Duodenal mucosa (tissue), 2 donors: ENCODE measurements around the gene CDK12.
"Not testable (repeated sequence)": the region's sequence is repeated elsewhere in the genome, so short reads cannot be mapped to it uniquely, and the experiment has no call there.

Source experiments
- H3K27ac ChIP-seq: one replicate; pipeline ENCODE4 v1.7.0; 2013; ENCODE audit warnings: low read depth, low read length
- H3K27me3 ChIP-seq, 2 donors: one replicate each; pipeline ENCODE4 v1.7.0; 2013; ENCODE audit warnings: low read length in 2 of 2, control low read depth in 1 of 2; ENCODE audit not compliant: insufficient read depth in 2 of 2, control insufficient read depth in 1 of 2
- H3K36me3 ChIP-seq, 2 donors: one replicate each; pipeline ENCODE4 v1.7.0; 2013; ENCODE audit warnings: low read length in 2 of 2, control low read depth in 1 of 2; ENCODE audit not compliant: insufficient read depth in 2 of 2, control insufficient read depth in 1 of 2
- H3K4me1 ChIP-seq, 2 donors: one replicate each; pipeline ENCODE4 v1.7.0; 2013; ENCODE audit warnings: low read length in 2 of 2, control low read depth in 1 of 2; ENCODE audit not compliant: insufficient read depth in 2 of 2, control insufficient read depth in 1 of 2
- H3K4me3 ChIP-seq, 2 donors: one replicate each; pipeline ENCODE4 v1.7.0; 2013; ENCODE audit warnings: low read length in 2 of 2, low read depth in 1 of 2
- H3K9ac ChIP-seq, 2 donors: one replicate each; pipeline ENCODE4 v1.7.0; 2013; ENCODE audit warnings: low read length in 2 of 2, low read depth in 1 of 2
- H3K9me3 ChIP-seq, 2 donors: one replicate each; pipeline ENCODE4 v1.7.0; 2013; ENCODE audit warnings: low read length in 2 of 2, control low read depth in 1 of 2; ENCODE audit not compliant: control insufficient read depth in 1 of 2

CDK12 gene

GRCh38 chr17:39529455-39529854, 68.2 kb downstream of the CDK12 start:
- Histone ChIP-seq H3K9me3 (no peaks in the 10 kb centered on the region), H3K27ac (no peak overlapping the region), H3K36me3 (peaks cover 25 to 49% of the 10 kb centered on the region in 2 donors), H3K4me1 (peaks cover 0 to 3% of the 10 kb centered on the region in 2 donors), H3K27me3 (no peaks in the 10 kb centered on the region), H3K9ac (no peak overlapping the region), H3K4me3 (no peak overlapping the region)

GRCh38 chr17:39530513-39530912, 69.2 kb downstream of the CDK12 start:
- Histone ChIP-seq H3K9me3 (no peaks in the 10 kb centered on the region), H3K4me1 (peaks cover 0 to 3% of the 10 kb centered on the region in 2 donors), H3K36me3 (peaks cover 21 to 38% of the 10 kb centered on the region in 2 donors), H3K27ac (no peak overlapping the region), H3K4me3 (no peak overlapping the region), H3K27me3 (no peaks in the 10 kb centered on the region), H3K9ac (no peak overlapping the region)

DNA sequence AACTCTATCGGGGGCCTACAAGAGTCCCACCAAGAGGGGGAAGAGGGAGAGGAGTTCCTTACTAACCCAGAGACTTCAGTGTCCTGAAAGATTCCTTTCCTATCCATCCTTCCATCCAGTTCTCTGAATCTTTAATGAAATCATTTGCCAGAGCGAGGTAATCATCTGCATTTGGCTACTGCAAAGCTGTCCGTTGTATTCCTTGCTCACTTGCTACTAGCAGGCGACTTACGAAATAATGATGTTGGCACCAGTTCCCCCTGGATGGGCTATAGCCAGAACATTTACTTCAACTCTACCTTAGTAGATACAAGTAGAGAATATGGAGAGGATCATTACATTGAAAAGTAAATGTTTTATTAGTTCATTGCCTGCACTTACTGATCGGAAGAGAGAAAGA, 70.0 kb downstream of the CDK12 start:
- H3K4me3 ChIP-seq = no peak overlapping the region
- H3K9ac ChIP-seq = no peak overlapping the region
- peaks cover 13 to 31% of the 10 kb centered on the region in 2 donors for H3K36me3 ChIP-seq
- no peaks in the 10 kb centered on the region for H3K27me3 ChIP-seq
- peaks cover 0 to 3% of the 10 kb centered on the region in 2 donors for H3K4me1 ChIP-seq
- H3K9me3 ChIP-seq = no peaks in the 10 kb centered on the region
- H3K27ac ChIP-seq = no peak overlapping the region

DNA sequence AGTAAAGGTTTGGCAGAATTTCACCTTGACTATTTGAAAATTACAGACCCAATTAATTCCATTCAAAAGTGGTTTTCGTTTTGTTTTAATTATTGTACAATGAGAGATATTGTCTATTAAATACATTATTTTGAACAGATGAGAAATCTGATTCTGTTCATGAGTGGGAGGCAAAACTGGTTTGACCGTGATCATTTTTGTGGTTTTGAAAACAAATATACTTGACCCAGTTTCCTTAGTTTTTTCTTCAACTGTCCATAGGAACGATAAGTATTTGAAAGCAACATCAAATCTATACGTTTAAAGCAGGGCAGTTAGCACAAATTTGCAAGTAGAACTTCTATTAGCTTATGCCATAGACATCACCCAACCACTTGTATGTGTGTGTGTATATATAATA, 72.6 kb downstream of the CDK12 start:
- Histone ChIP-seq H3K36me3 (peaks cover 10 to 13% of the 10 kb centered on the region in 2 donors), H3K27me3 (no peaks in the 10 kb centered on the region), H3K4me3 (no peak overlapping the region), H3K9ac (no peak overlapping the region), H3K9me3 (no peaks in the 10 kb centered on the region), H3K4me1 (peaks cover 0 to 6% of the 10 kb centered on the region in 2 donors), H3K27ac (no peak overlapping the region)

DNA sequence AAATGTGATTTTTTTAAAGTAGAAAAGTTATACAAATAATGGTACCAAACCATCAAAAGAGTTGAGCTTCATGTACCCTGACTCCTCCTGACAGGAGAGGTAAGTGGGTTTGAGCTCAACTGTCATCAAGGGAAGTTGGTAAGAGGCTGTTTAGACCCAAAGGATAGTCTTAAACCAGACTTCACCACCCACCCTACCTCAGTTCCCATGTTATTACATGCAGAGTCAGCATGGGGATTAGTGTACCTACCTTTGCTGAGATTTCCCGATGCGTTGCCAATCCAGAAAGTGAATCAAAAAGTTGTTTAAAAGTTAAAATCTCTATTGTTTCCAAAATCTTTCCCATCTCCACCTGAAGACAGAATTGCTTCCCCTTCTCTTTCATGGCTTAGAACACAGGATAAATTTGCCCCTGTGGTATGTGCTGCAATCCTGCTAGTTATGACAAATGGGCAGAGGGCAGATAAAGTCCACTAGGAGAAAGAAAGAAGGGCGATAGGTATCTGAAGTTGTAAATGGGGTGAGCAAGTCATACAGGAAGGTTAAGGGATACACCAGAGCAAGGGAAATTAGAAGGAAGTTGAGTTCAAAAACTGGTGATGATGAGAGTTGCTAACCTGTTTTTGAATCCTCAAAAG, 73.6 kb downstream of the CDK12 start:
- no peaks in the 10 kb centered on the region for H3K27me3 ChIP-seq
- peaks cover 0 to 11% of the 10 kb centered on the region in 2 donors for H3K4me1 ChIP-seq
- no peak overlapping the region for H3K9ac ChIP-seq
- no peak overlapping the region for H3K4me3 ChIP-seq
- H3K27ac ChIP-seq = no peak overlapping the region
- H3K9me3 ChIP-seq = no peaks in the 10 kb centered on the region
- H3K36me3 ChIP-seq = peaks cover 10% of the 10 kb centered on the region in 2 donors

DNA sequence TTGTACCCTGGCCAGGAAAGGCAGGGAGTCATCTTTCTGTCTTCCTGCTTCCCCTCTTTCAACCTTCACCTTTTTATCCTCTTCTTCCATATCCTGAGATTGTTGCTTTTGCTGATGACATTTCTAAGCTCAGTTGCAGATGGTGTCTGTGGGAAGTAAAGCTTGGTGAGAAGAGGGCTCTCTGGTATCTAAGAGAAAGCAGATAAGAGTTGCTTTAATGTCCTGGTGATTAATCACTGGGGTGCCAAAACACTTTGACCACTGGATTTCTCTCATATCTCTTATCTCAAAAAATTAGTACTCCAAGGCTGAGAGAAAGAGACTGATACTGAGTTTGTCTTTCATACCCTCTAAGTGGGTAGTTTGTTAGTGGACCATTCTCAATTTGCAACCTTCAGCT, 75.2 kb downstream of the CDK12 start:
- Histone ChIP-seq H3K27ac (no peak overlapping the region), H3K27me3 (no peaks in the 10 kb centered on the region), H3K9me3 (no peaks in the 10 kb centered on the region), H3K36me3 (peaks cover under 1% of the 10 kb centered on the region in 2 donors), H3K4me3 (no peak overlapping the region), H3K4me1 (peaks cover 0 to 11% of the 10 kb centered on the region in 2 donors), H3K9ac (no peak overlapping the region)

- H3K4me3 ChIP-seq, H3K27me3 ChIP-seq, H3K27ac ChIP-seq, H3K36me3 ChIP-seq, H3K9me3 ChIP-seq, H3K9ac ChIP-seq: not testable (repeated sequence)
- H3K4me1 ChIP-seq = peaks cover 0 to 11% of the 10 kb centered on the region in 2 donors
Observed at GRCh38 chr17:39537364-39537763, 76.1 kb downstream of the CDK12 start.

DNA sequence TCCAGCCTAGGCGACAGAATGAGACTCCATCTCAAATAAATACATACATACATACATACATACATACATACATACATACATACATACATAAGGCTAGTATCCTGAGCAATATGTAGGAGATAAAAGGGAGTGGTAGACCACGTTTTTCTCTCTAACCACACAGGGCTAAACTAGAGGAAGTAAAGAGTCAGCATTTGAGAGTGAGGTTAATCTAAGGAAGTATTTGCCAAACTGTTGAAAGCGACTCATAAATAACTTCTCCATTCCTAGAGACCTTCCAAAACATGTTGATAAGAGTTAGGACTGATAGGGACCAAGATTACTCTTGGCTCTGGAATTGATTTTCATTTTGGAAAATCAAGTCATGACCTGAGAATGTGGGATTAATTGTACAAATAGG, 77.6 kb downstream of the CDK12 start:
- Histone ChIP-seq H3K9ac (no peak overlapping the region), H3K27ac (no peak overlapping the region), H3K4me1 (peaks cover 7 to 18% of the 10 kb centered on the region in 2 donors), H3K36me3 (no peaks in the 10 kb centered on the region), H3K27me3 (no peaks in the 10 kb centered on the region), H3K4me3 (no peak overlapping the region), H3K9me3 (no peaks in the 10 kb centered on the region)

- no peak overlapping the region for H3K27ac ChIP-seq
- no peak overlapping the region for H3K9ac ChIP-seq
- H3K4me1 ChIP-seq = peaks cover 10 to 20% of the 10 kb centered on the region in 2 donors
- peaks cover 0 to 6% of the 10 kb centered on the region in 2 donors for H3K36me3 ChIP-seq
- no peaks in the 10 kb centered on the region for H3K9me3 ChIP-seq
- H3K4me3 ChIP-seq = no peak overlapping the region
- H3K27me3 ChIP-seq = no peaks in the 10 kb centered on the region
Observed at GRCh38 chr17:39540611-39541010, 79.3 kb downstream of the CDK12 start.

DNA sequence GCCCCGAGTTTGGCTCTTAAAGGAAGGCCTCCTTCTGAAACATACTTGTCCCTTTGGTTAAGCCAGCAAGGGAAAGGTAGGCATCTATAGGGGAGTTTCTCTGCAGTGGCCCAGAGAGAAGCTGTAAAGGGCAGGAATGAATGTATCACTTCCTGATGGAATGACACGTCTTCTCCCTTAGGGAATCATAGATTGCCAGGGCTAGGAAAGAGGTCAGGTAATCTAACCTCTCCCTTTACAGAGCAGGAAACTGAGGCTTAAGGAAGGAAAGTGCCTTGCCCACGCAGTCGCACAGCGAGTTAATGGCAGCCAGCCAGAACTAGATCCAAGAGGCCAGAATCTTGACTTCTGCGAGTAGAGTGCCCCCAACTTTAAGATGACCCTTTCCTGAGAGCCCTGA, 80.4 kb downstream of the CDK12 start:
- H3K4me3 ChIP-seq = no peak overlapping the region
- H3K36me3 ChIP-seq = peaks cover 0 to 6% of the 10 kb centered on the region in 2 donors
- H3K9me3 ChIP-seq = no peaks in the 10 kb centered on the region
- no peaks in the 10 kb centered on the region for H3K27me3 ChIP-seq
- H3K9ac ChIP-seq = no peak overlapping the region
- H3K4me1 ChIP-seq = peaks cover 10 to 20% of the 10 kb centered on the region in 2 donors
- H3K27ac ChIP-seq = no peak overlapping the region
